Tibial nerve (tissue), 4 donors: ENCODE measurements around the gene SPDYC. TPM values are rescaled to one million over a fixed set of nuclear protein-coding genes. Genes with fewer than 3 reads are reported as not detected.

Source experiments
- DNase-seq, 2 donors: peaks; one replicate each; pipeline ENCODE4 v3.0.0-alpha.2; 2019; ENCODE audit warnings: low spot score in 2 of 2
- H3K27ac ChIP-seq, 4 donors: fragments of 200-600 bp; sonication (generic) in 3 of 4; one replicate each; pipeline ENCODE4 v1.5.1; 2017 to 2019; ENCODE audit warnings: mild to moderate bottlenecking in 1 of 4
- H3K27me3 ChIP-seq, 2 donors: fragments of 200-600 bp; sonication (generic) in 1 of 2; one replicate each; pipeline versions ENCODE4 v1.5.1 to v1.6.0; 2017 to 2019
- H3K36me3 ChIP-seq, 3 donors: fragments of 200-600 bp; sonication (generic); one replicate each; pipeline ENCODE4 v1.5.1; 2018 to 2019
- H3K4me1 ChIP-seq, 4 donors: fragments of 200-600 bp; sonication (generic) in 3 of 4; one replicate each; pipeline ENCODE4 v1.5.1; 2017 to 2019
- H3K4me3 ChIP-seq, 4 donors: fragments of 200-600 bp; sonication (generic) in 3 of 4; one replicate each; pipeline ENCODE4 v1.5.1; 2017 to 2019; ENCODE audit warnings: mild to moderate bottlenecking in 1 of 4, moderate library complexity in 1 of 4
- H3K9me3 ChIP-seq, 4 donors: fragments of 200-600 bp; sonication (generic) in 3 of 4; one replicate each; pipeline ENCODE4 v1.5.1; 2017 to 2019
- EP300 ChIP-seq, 2 donors: sonication (generic); formaldehyde crosslinking; IDR thresholded peaks; one replicate each; pipeline ENCODE4 v1.6.1; 2017; ENCODE audit warnings: antibody characterized with exemption in 2 of 2, mild to moderate bottlenecking in 1 of 2
- POLR2A ChIP-seq, 2 donors: fragments of 450-650 bp; IDR thresholded peaks; one replicate each; pipeline ENCODE4 v1.6.1; 2017; ENCODE audit warnings: antibody characterized with exemption in 2 of 2, mild to moderate bottlenecking in 2 of 2, moderate library complexity in 2 of 2
- WGBS, 2 donors: methylation state at CpG; one replicate each; pipeline ENCODE4 v1.1.5; 2018; 5-methylcytosine and 5-hydroxymethylcytosine counted together
- small RNA-seq: library from RNA; depleted of rRNA; stranded (forward); fragments of <200 nt; gene quantifications from one replicate; pipeline ENCODE3, GENCODE V24; 2016
- total RNA-seq, 4 donors: library from RNA; depleted of rRNA; stranded (reverse); fragments of >200 nt; gene quantifications; one replicate each; pipeline ENCODE4 v1.1.0, GENCODE V29; 2016
- TF ChIP-seq, protein P1 (sequence below), 5 experiments: fragments of 200-600 bp in 3 of 5; fragments of 450-650 bp in 2 of 5; sonication (generic) in 3 of 5; IDR thresholded peaks; one replicate each; pipeline ENCODE4 v1.5.1; 2016 to 2019; ENCODE audit warnings: antibody characterized with exemption in 5 of 5, mild to moderate bottlenecking in 3 of 5, moderate library complexity in 2 of 5

Gene SPDYC
- total RNA-seq, 4 donors from 2014 or later, result not detected

DNA sequence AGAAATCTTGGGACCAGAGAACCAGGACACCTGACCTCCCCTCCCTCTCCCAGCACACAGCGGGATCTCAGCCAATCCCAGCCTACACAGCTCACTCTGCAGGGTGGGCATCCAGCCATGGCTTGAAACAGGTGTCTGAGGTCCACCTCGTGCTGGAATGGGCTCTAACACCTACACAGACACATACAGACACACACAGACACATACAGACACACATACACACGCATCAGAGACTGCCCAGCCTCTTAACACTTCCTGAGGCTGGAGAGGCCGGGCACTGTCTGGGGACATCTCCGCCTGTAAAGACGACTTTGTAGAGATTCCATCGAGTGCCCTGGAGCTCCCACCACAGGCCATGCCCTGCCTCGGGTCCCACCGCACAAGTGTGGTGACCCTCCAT lies 48.4 kb downstream of the SPDYC start:
- Histone ChIP-seq H3K36me3 (no peaks in the 10 kb centered on the region), H3K27ac (no peak overlapping the region)
- TF ChIP-seq, protein P1, sequence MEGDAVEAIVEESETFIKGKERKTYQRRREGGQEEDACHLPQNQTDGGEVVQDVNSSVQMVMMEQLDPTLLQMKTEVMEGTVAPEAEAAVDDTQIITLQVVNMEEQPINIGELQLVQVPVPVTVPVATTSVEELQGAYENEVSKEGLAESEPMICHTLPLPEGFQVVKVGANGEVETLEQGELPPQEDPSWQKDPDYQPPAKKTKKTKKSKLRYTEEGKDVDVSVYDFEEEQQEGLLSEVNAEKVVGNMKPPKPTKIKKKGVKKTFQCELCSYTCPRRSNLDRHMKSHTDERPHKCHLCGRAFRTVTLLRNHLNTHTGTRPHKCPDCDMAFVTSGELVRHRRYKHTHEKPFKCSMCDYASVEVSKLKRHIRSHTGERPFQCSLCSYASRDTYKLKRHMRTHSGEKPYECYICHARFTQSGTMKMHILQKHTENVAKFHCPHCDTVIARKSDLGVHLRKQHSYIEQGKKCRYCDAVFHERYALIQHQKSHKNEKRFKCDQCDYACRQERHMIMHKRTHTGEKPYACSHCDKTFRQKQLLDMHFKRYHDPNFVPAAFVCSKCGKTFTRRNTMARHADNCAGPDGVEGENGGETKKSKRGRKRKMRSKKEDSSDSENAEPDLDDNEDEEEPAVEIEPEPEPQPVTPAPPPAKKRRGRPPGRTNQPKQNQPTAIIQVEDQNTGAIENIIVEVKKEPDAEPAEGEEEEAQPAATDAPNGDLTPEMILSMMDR (IDR thresholded peaks at IDR 0.05), result no peak
- TF ChIP-seq POLR2A (IDR thresholded peaks at IDR 0.05) (no peak), EP300 (IDR thresholded peaks at IDR 0.05) (no peak)

DNA sequence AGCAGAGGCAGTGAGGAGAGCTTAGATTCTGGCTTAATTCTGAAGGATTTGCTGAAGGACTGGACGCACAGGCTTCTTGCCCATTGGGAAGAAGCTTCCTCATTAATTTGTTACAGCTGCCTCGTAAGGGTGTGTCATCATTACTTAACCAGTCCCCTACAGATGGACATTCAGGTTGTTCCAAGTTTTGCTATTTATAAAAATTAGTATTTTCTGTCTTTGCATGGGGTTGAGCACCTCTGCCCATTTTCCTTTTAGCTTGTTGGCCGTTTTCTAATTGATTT lies 49.8 kb downstream of the SPDYC start:
- no peaks in the 10 kb centered on the region for H3K36me3 ChIP-seq
- no peaks in the 10 kb centered on the region for H3K9me3 ChIP-seq
- DNase-seq, result no peak
- 63 to 69% methylated on average over 3 of the region's 3 CpGs for WGBS, 2 donors
- TF ChIP-seq POLR2A (IDR thresholded peaks at IDR 0.05), result no peak
- no peaks in the 10 kb centered on the region for H3K27me3 ChIP-seq
- no peak overlapping the region for H3K4me3 ChIP-seq
- H3K27ac ChIP-seq, result no peak overlapping the region
- H3K4me1 ChIP-seq, result peaks cover 0 to 10% (median 2%) of the 10 kb centered on the region in 4 donors

More for the DNA sequence above, 48.4 kb downstream of the SPDYC start:
- peaks cover 0 to 14% (median 3%) of the 10 kb centered on the region in 4 donors for H3K4me1 ChIP-seq
- no peak for DNase-seq
- no peak overlapping the region for H3K4me3 ChIP-seq
- 80 to 82% methylated on average over 6 to 9 of the region's 9 CpGs for WGBS, 2 donors
- no peaks in the 10 kb centered on the region for H3K9me3 ChIP-seq
- no peaks in the 10 kb centered on the region for H3K27me3 ChIP-seq

DNA sequence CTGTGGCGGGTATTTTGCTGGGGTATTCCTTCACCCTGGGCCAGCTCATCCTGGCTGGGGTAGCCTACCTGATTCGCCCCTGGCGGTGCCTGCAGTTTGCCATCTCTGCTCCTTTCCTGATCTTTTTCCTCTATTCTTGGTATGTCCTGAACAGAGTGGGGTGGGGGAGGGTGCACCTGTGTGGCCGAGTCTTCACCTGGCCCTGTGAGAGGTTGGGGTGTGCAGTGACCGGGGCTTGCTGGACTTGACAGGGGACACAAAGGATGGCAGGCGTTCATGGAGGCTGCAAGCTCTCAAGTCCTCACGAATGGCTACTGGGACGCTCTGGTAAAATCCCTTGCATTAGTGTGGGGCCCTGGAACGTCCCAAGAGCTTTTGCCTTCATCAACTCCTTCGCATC lies 51.0 kb downstream of the SPDYC start:
- no peak for DNase-seq
- 88 to 90% methylated on average over 10 of the region's 10 CpGs for WGBS, 2 donors
- Histone ChIP-seq H3K4me3 (no peak overlapping the region), H3K27ac (no peak overlapping the region), H3K4me1 (peaks cover 0 to 20% (median 11%) of the 10 kb centered on the region in 4 donors), H3K36me3 (no peaks in the 10 kb centered on the region), H3K9me3 (no peaks in the 10 kb centered on the region), H3K27me3 (no peaks in the 10 kb centered on the region)
- TF ChIP-seq, protein P1 (IDR thresholded peaks at IDR 0.05), result no peak
- TF ChIP-seq EP300 (IDR thresholded peaks at IDR 0.05), result no peak
- TF ChIP-seq POLR2A (IDR thresholded peaks at IDR 0.05), result no peak

Small RNAs within 50 kb of the gene (small RNA-seq; reads per million reads assigned to genes)
- gene HIGD1AP10 (not detected), gene PDCL2P2 (not detected), gene RNU2-23P (0.38 reads per million)

Other genes starting within 250 kb of the SPDYC start
- gene PPP2R5B, start 245.5 kb upstream of the SPDYC start, total RNA-seq, result 10 to 100 TPM; 10.7 to 21.4 (median 20.2) TPM
- not detected for gene GPHA2, start 234.3 kb upstream of the SPDYC start, total RNA-seq
- gene MAJIN, start 198.1 kb upstream of the SPDYC start, total RNA-seq, result not detected
- gene BATF2, start 173.3 kb upstream of the SPDYC start, total RNA-seq, result 1 to 10 TPM in 3 of 4 donors, under 1 TPM in 1; 0.63 to 9.6 (median 1.5) TPM
- 100 to 1,000 TPM; 174 to 267 (median 193) TPM for gene ARL2, start 156.1 kb upstream of the SPDYC start, total RNA-seq
- 10 to 100 TPM; 17.1 to 33.3 (median 24.2) TPM for gene SNX15, start 142.8 kb upstream of the SPDYC start, total RNA-seq
- gene SAC3D1, start 129.0 kb upstream of the SPDYC start, total RNA-seq, result 10 to 100 TPM; 10.6 to 16.3 (median 14.1) TPM
- 10 to 100 TPM; 18.6 to 38.9 (median 29.1) TPM for gene NAALADL1, start 111.7 kb upstream of the SPDYC start, total RNA-seq
- gene CDCA5, start 86.2 kb upstream of the SPDYC start, total RNA-seq, result 1 to 10 TPM in 1 of 4 donors, under 1 TPM in 1, not detected in 2; 0.90 to 1.3 TPM
- gene ZFPL1, start 86.0 kb upstream of the SPDYC start, total RNA-seq, result 10 to 100 TPM; 28.0 to 48.3 (median 35.1) TPM
- 100 to 1,000 TPM; 193 to 544 (median 439) TPM for gene VPS51, start 74.0 kb upstream of the SPDYC start, total RNA-seq
- gene TM7SF2, start 58.4 kb upstream of the SPDYC start, total RNA-seq, result 10 to 100 TPM; 13.6 to 93.0 (median 41.5) TPM
- gene ZNHIT2, start 52.5 kb upstream of the SPDYC start, total RNA-seq, result 10 to 100 TPM; 19.2 to 26.8 (median 22.6) TPM
- 1,000 to 10,000 TPM; 1,078 to 1,548 (median 1,229) TPM for gene FAU, start 48.1 kb upstream of the SPDYC start, total RNA-seq
- gene MRPL49, start 47.9 kb upstream of the SPDYC start, total RNA-seq, result 10 to 100 TPM; 48.8 to 55.9 (median 54.2) TPM
- 10 to 100 TPM; 31.6 to 72.6 (median 58.3) TPM for gene SYVN1, start 35.7 kb upstream of the SPDYC start, total RNA-seq
- 100 to 1,000 TPM; 108 to 209 (median 150) TPM for gene CAPN1, start 11.7 kb downstream of the SPDYC start, total RNA-seq
- gene POLA2, start 91.7 kb downstream of the SPDYC start, total RNA-seq, result 10 to 100 TPM in 2 of 4 donors, 1 to 10 TPM in 2; 3.5 to 13.5 (median 10.0) TPM
- gene CDC42EP2, start 144.6 kb downstream of the SPDYC start, total RNA-seq, result 10 to 100 TPM; 10.4 to 39.6 (median 24.9) TPM
- gene DPF2, start 163.6 kb downstream of the SPDYC start, total RNA-seq, result 10 to 100 TPM; 44.7 to 47.6 (median 46.2) TPM
- under 1 TPM in 2 of 4 donors, not detected in 2; 0.30 to 0.59 TPM for gene TIGD3, start 184.5 kb downstream of the SPDYC start, total RNA-seq
- gene SLC25A45, start 212.4 kb downstream of the SPDYC start, total RNA-seq, result 10 to 100 TPM in 2 of 4 donors, 1 to 10 TPM in 2; 1.8 to 22.5 (median 8.5) TPM
- 100 to 1,000 TPM in 3 of 4 donors, 10 to 100 TPM in 1; 96.5 to 226 (median 128) TPM for gene FRMD8, start 216.4 kb downstream of the SPDYC start, total RNA-seq